B cell (primary cell): ENCODE measurements around the gene PSMB2. TPM values are rescaled to one million over a fixed set of nuclear protein-coding genes. Genes with fewer than 3 reads are reported as not detected.

Experiments
- ATAC-seq: fragments of 200-7000 bp; cut with Tn5 transposase; one replicate; pipeline ENCODE4 v1.10.0; 2021; ENCODE audit warnings: low read depth, mild to moderate bottlenecking, moderate number of reproducible peaks, moderate library complexity
- CTCF ChIA-PET: fragments of 350-600 bp; sonication (Branson Sonifier 250); formaldehyde crosslinking; loops from one replicate; lab custom pipeline; 2021; ENCODE audit warnings: antibody characterized with exemption, inconsistent platforms; lab: Charles Lee
- POLR2A ChIA-PET: fragments of 350-600 bp; sonication (Branson Sonifier 250); formaldehyde crosslinking; loops from one replicate; lab custom pipeline; 2021; ENCODE audit warnings: antibody characterized with exemption; lab: Charles Lee
- DNase-seq: peaks from one replicate; pipeline ENCODE4 v3.0.0; 2013
- H2AFZ ChIP-seq: 2 replicates; pipeline ENCODE4 v1.6.1; 2012; ENCODE audit warnings: mild to moderate bottlenecking, low read depth, low read length; ENCODE audit not compliant: insufficient read depth, poor library complexity, severe bottlenecking
- H3K27ac ChIP-seq, 2 donors: 1 replicate in 1 of 2; 2 replicates in 1 of 2; pipeline ENCODE4 v1.5.1; 2012 to 2013; ENCODE audit warnings: low read length in 2 of 2, mild to moderate bottlenecking in 2 of 2, moderate library complexity in 1 of 2
- H3K27me3 ChIP-seq, 4 experiments: fragments of 200-600 bp in 1 of 4; sonication (generic) in 1 of 4; replicated peaks in 1 of 4; 1 replicate in 2 of 4; 2 replicates in 2 of 4; pipeline versions ENCODE4 v1.6.1 to v1.7.0; 2013 to 2016; ENCODE audit warnings: low read length in 3 of 4, mild to moderate bottlenecking in 2 of 4, mixed read lengths in 1 of 4, moderate library complexity in 1 of 4; ENCODE audit not compliant: insufficient read depth in 4 of 4, control insufficient read depth in 3 of 4; ENCODE audit errors: control extremely low read depth in 1 of 4
- H3K36me3 ChIP-seq, 2 experiments: replicated peaks in 1 of 2; 1 replicate in 1 of 2; 2 replicates in 1 of 2; pipeline versions ENCODE4 v1.6.1 to v1.7.1; 2013; ENCODE audit warnings: low read length in 1 of 2; ENCODE audit not compliant: insufficient read depth in 2 of 2, control insufficient read depth in 1 of 2; ENCODE audit errors: control extremely low read depth in 1 of 2, extremely low read depth in 1 of 2
- H3K4me1 ChIP-seq, 2 donors: fragments of 200-600 bp in 1 of 2; sonication (generic) in 1 of 2; 1 replicate in 1 of 2; 2 replicates in 1 of 2; pipeline versions ENCODE4 v1.5.1 to v1.6.1; 2013 to 2017; ENCODE audit warnings: low read length in 2 of 2; ENCODE audit not compliant: control insufficient read depth in 2 of 2, insufficient read depth in 2 of 2
- H3K4me2 ChIP-seq: replicated peaks from 2 replicates; pipeline ENCODE3; 2012; ENCODE audit warnings: mild to moderate bottlenecking, low read depth, low read length; ENCODE audit not compliant: poor library complexity, severe bottlenecking
- H3K4me3 ChIP-seq, 5 experiments: fragments of 200-600 bp in 1 of 5; sonication (generic) in 1 of 5; 1 replicate in 3 of 5; 2 replicates in 2 of 5; pipeline versions ENCODE4 v1.5.1 to v1.7.0; 2011 to 2016; ENCODE audit warnings: low read length in 4 of 5, mild to moderate bottlenecking in 4 of 5, low read depth in 2 of 5, control low read depth in 1 of 5, moderate library complexity in 1 of 5; ENCODE audit not compliant: insufficient read depth in 1 of 5; ENCODE audit errors: control extremely low read depth in 1 of 5, extremely low read depth in 1 of 5
- H3K79me2 ChIP-seq: fragments of 200-600 bp; sonication (generic); one replicate; pipeline ENCODE4 v1.6.0; 2016; ENCODE audit warnings: low read length; ENCODE audit not compliant: control insufficient read depth, insufficient read depth
- H3K9ac ChIP-seq: fragments of 200-600 bp; sonication (generic); 2 replicates; pipeline ENCODE4 v1.6.1; 2017; ENCODE audit warnings: mild to moderate bottlenecking, low read length, moderate library complexity
- H3K9me3 ChIP-seq, 3 donors: one replicate each; pipeline versions ENCODE4 v1.6.1 to v1.7.1; 2013; ENCODE audit warnings: low read length in 2 of 3; ENCODE audit not compliant: control insufficient read depth in 2 of 3, insufficient read depth in 1 of 3; ENCODE audit errors: control extremely low read depth in 1 of 3
- H4K20me1 ChIP-seq: 2 replicates; pipeline ENCODE4 v1.6.0; 2012; ENCODE audit warnings: mild to moderate bottlenecking, low read length; ENCODE audit not compliant: insufficient read depth, control insufficient read depth, poor library complexity, severe bottlenecking
- H3K27ac Mint-ChIP-seq: one replicate; pipeline ENCODE4 v1.8.0; 2021; ENCODE audit warnings: mixed read lengths
- H3K27me3 Mint-ChIP-seq: one replicate; pipeline ENCODE4 v1.8.0; 2021; ENCODE audit warnings: mixed read lengths
- H3K4me1 Mint-ChIP-seq: one replicate; pipeline ENCODE4 v1.8.0; 2021; ENCODE audit warnings: mixed read lengths
- H3K4me3 Mint-ChIP-seq: one replicate; pipeline ENCODE4 v1.8.0; 2021; ENCODE audit warnings: mixed read lengths
- H3K9me3 Mint-ChIP-seq: one replicate; pipeline ENCODE4 v1.8.0; 2022; ENCODE audit warnings: mixed read lengths; ENCODE audit not compliant: insufficient read depth
- CTCF ChIP-seq: fragments of 200-600 bp; IDR thresholded peaks from one replicate; pipeline ENCODE4 v1.8.0; 2022; ENCODE audit warnings: antibody characterized with exemption, mild to moderate bottlenecking
- EZH2 ChIP-seq: IDR thresholded peaks from 2 replicates; pipeline ENCODE4 v1.6.1; 2012; ENCODE audit warnings: borderline replicate concordance, low read depth, mild to moderate bottlenecking, moderate library complexity, low read length; ENCODE audit not compliant: insufficient read depth, poor library complexity, severe bottlenecking
- WGBS: methylation state at CpG from one replicate; pipeline ENCODE4 v1.1.5; 2013; ENCODE audit warnings: missing lambda C conversion rate; ENCODE audit not compliant: insufficient coverage; 5-methylcytosine and 5-hydroxymethylcytosine counted together
- intact Hi-C: fragments of 100-400 bp; cut with micrococcal nuclease; formaldehyde crosslinking; loops from one replicate; pipeline ENCODE4 v1.10.0; 2022
- polyA plus RNA-seq: library from polyadenylated mRNA; depleted of rRNA; stranded (reverse); fragments of >200 nt; gene quantifications from 2 replicates; pipeline ENCODE4 v1.2.3, GENCODE V29; 2012
- total RNA-seq, 2 donors: library from RNA; stranded (reverse); fragments of 120-200 nt in 1 of 2; gene quantifications; 1 replicate in 1 of 2; 2 replicates in 1 of 2; pipeline versions ENCODE4 v1.2.3 to v1.2.4, GENCODE V29; 2013 to 2022

PSMB2 gene
- total and polyA plus RNA-seq, 2 donors (not counting 1 experiment from before 2014, with no cell fraction given), result 20.5 to 26.2 TPM

- CTCF ChIA-PET, result interaction anchor here (0.8 to 10.5 kb wide), 4 partner anchors 9 to 152 kb away, joined by 3 to 111 read pairs (median 20); partner anchors contain the start of gene C1orf216
- Histone ChIP-seq H3K27ac (no peak overlapping the region), H3K36me3 (no peaks in the 10 kb centered on the region), H3K9me3 (peaks cover 0 to 7% (median 0%) of the 10 kb centered on the region in 3 donors), H3K4me2 (no peak overlapping the region), H3K4me1 (peaks cover 21 to 36% of the 10 kb centered on the region in 2 donors), H4K20me1 (no peaks in the 10 kb centered on the region), H3K79me2 (no peaks in the 10 kb centered on the region), H3K9ac (no peak overlapping the region), H3K27me3 (peaks cover 0 to 21% (median 6%) of the 10 kb centered on the region in 4 experiments), H2AFZ (no peak overlapping the region), H3K4me3 (no peak overlapping the region)
- Mint-ChIP-seq H3K4me1 (peaks cover 35% of the 10 kb centered on the region), H3K4me3 (no peak overlapping the region), H3K27me3 (peaks cover 26% of the 10 kb centered on the region), H3K9me3 (no peaks in the 10 kb centered on the region), H3K27ac (no peak overlapping the region)
- ATAC-seq, result no peak
- no peak for DNase-seq
- intact Hi-C loops, result no loop called here
- POLR2A ChIA-PET, result no interaction called here
- 98% methylated on average over 48 of the region's 48 CpGs for WGBS
- TF ChIP-seq EZH2, result no peak
- TF ChIP-seq CTCF, result no peak
These were observed 67.1 kb downstream of the PSMB2 start for GRCh38 chr1:35574125-35574654.
